OCI-LY3 (cell line): ENCODE data around the gene CACNA2D3.

Experiments used
- CTCF ChIP-seq: fragments of 200-600, 300-600 bp; sonication (generic); IDR thresholded peaks from 2 replicates; pipeline ENCODE4 v1.5.1; 2014; ENCODE audit warnings: antibody characterized with exemption, low read length, low read depth
- EZH2phosphoT487 ChIP-seq: fragments of 200-600 bp; shearing (Covaris generic); IDR thresholded peaks from 2 replicates; pipeline ENCODE4 v1.6.1; 2018; ENCODE audit warnings: antibody characterized with exemption, mixed run types, low read depth

GRCh38 chr3:55013145-55013925, 891.0 kb downstream of the CACNA2D3 start:
- TF ChIP-seq CTCF (no peak), EZH2phosphoT487 (no peak)
